ENCODE data around the gene RYK. TPM values are rescaled to one million over a fixed set of nuclear protein-coding genes. Genes with fewer than 3 reads are reported as not detected.

Gene RYK
- total RNA-seq, 1 experiment from 2014 or later = 55.2 TPM

GRCh38 chr3:134228479-134228878 lies 22.2 kb downstream of the RYK start:
- POLR2A ChIA-PET = no interaction called here

More at GRCh38 chr3:134228479-134228878, 22.2 kb downstream of the RYK start:
- Histone ChIP-seq H3K27ac (ENCODE audit: low read depth, low read length) (no peak overlapping the region), H3K79me2 (ENCODE audit: insufficient read depth, low read length) (peaks cover 93% of the 10 kb centered on the region), H2AFZ (ENCODE audit: low read depth, low read length, poor library complexity, severe bottlenecking) (no peak overlapping the region), H3K4me1 (ENCODE audit: control insufficient read depth in 1 of 2, insufficient read depth in 2 of 2, low read length in 2 of 2) (0 out of 4 replicates have a peak, but pooled peaks cover 0 to 4% of the 10 kb centered on the region in 2 experiments), H3K27me3 (ENCODE audit: insufficient read depth, low read length) (no peaks in the 10 kb centered on the region), H3K36me3 (ENCODE audit: control insufficient read depth in 1 of 2, insufficient read depth in 2 of 2, low read length in 2 of 2) (no peaks in the 10 kb centered on the region), H3K9me2 (ENCODE audit: insufficient read depth) (no peaks in the 10 kb centered on the region), H3K4me2 (ENCODE audit: low read length) (no peak overlapping the region), H4K20me1 (ENCODE audit: insufficient read depth) (peaks cover 23% of the 10 kb centered on the region; the same call in 1 of the 2 replicates), H3K4me3 (replicated peaks in 1 of 2; ENCODE audit: low read depth in 1 of 2, low read length in 2 of 2) (no peak overlapping the region), H3K9ac (ENCODE audit: low read length) (no peak overlapping the region), H3K9me3 (ENCODE audit: control insufficient read depth in 1 of 2, insufficient read depth in 1 of 2, low read depth in 1 of 2, low read length in 2 of 2) (no peaks in the 10 kb centered on the region)
- intact Hi-C loops (cut with micrococcal nuclease) = no loop called here
- ChIA-PET CTCF (interaction anchor here (1.3 kb wide), 1 partner anchor 16 kb away, joined by 3 read pairs; no protein-coding TSS in a partner anchor), RAD21 (ENCODE audit: low non-redundant PET in 1 of 2, low total read pairs in 2 of 2, uncharacterized antibody in 2 of 2, unreplicated experiment in 2 of 2) (no interaction called here)
- DNase-seq (ENCODE audit: low read depth, low spot score) (no peak), ATAC-seq (no peak)
- no TSS peak for BruUV-seq (replicated peaks)
- TF ChIP-seq CEBPB (IDR thresholded peaks at IDR 0.05; ENCODE audit: low read depth) (no peak), TCF7L2 (IDR thresholded peaks at IDR 0.05; ENCODE audit: borderline replicate concordance, extremely low read depth, insufficient read depth, insufficient read length) (no peak), POLR2AphosphoS5 (IDR thresholded peaks at IDR 0.05; ENCODE audit: low read depth, low read length) (no peak), REST (IDR thresholded peaks at IDR 0.05; ENCODE audit: low read depth) (no peak), POLR2A (IDR thresholded peaks at IDR 0.05; ENCODE audit: borderline replicate concordance, extremely low read depth, insufficient read depth, insufficient read length) (no peak), SRF (IDR thresholded peaks at IDR 0.05; ENCODE audit: low read depth) (no peak), CBX3 (IDR thresholded peaks at IDR 0.05; ENCODE audit: low read depth) (no peak), YY1 (IDR thresholded peaks at IDR 0.05; ENCODE audit: extremely low read depth, insufficient replicate concordance, low read depth, low read length) (no peak), EZH2 (IDR thresholded peaks at IDR 0.05) (no peak), EGR1 (IDR thresholded peaks at IDR 0.05; ENCODE audit: low read depth) (no peak), ATF3 (IDR thresholded peaks at IDR 0.05) (no peak), SP1 (IDR thresholded peaks at IDR 0.05; ENCODE audit: low read depth) (no peak), JUND (IDR thresholded peaks at IDR 0.05) (no peak), ZBTB33 (IDR thresholded peaks at IDR 0.05; ENCODE audit: extremely low read depth, insufficient replicate concordance, low read length) (no peak), EZH2phosphoT487 (IDR thresholded peaks at IDR 0.05; ENCODE audit: borderline replicate concordance) (no peak), SIN3A (IDR thresholded peaks at IDR 0.05; ENCODE audit: low read depth) (no peak)
- TF ChIP-seq, protein P1, sequence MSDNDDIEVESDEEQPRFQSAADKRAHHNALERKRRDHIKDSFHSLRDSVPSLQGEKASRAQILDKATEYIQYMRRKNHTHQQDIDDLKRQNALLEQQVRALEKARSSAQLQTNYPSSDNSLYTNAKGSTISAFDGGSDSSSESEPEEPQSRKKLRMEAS (IDR thresholded peaks at IDR 0.05) = no peak

Data from HCT116 (cell line).